SW480 (cell line): ENCODE results near the gene GRM2.

Source experiments
- DNase-seq: peaks from one replicate; pipeline ENCODE4 v3.0.0-alpha.2; 2016; ENCODE audit warnings: low spot score

The GRM2 gene

DNA sequence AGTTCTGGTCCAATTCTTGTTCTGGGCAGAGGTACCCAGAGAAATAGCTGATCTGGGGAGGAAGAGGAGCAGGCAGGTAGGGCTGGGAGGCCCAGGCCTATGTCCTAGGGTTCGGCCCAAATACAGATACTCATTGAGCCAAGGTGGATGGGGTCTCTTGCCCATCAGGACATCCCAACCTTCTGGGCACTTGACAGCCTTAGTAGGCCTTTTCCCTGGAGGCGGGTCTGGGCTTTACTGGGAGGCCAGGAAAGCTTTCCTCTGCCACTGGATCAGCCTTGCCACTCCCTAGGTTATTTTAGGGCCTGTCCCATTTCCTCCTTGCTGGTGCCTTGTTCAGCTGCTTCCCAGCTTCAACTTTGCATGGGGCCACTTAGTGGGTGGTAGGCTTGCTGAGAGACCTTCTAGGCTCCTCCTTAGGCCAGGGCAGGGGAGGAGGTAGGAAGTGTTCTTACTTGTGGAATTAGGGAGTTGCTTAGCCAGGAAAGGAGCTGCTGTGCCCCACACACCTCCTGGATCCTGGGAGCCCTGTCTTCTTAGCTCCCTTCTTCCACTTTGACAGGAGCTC lies 26.1 kb upstream of the GRM2 start:
- DNase-seq, result no peak

- DNase-seq, result peak; percentile 57
Measured at GRCh38 chr3:51681453-51681852, 25.4 kb upstream of the GRM2 start.

GRCh38 chr3:51682079-51682478 lies 24.8 kb upstream of the GRM2 start:
- DNase-seq, result peak; percentile 82

- no peak for DNase-seq
Measured at GRCh38 chr3:51682526-51682925, 24.3 kb upstream of the GRM2 start.

GRCh38 chr3:51683566-51683965 lies 23.3 kb upstream of the GRM2 start:
- no peak for DNase-seq

DNA sequence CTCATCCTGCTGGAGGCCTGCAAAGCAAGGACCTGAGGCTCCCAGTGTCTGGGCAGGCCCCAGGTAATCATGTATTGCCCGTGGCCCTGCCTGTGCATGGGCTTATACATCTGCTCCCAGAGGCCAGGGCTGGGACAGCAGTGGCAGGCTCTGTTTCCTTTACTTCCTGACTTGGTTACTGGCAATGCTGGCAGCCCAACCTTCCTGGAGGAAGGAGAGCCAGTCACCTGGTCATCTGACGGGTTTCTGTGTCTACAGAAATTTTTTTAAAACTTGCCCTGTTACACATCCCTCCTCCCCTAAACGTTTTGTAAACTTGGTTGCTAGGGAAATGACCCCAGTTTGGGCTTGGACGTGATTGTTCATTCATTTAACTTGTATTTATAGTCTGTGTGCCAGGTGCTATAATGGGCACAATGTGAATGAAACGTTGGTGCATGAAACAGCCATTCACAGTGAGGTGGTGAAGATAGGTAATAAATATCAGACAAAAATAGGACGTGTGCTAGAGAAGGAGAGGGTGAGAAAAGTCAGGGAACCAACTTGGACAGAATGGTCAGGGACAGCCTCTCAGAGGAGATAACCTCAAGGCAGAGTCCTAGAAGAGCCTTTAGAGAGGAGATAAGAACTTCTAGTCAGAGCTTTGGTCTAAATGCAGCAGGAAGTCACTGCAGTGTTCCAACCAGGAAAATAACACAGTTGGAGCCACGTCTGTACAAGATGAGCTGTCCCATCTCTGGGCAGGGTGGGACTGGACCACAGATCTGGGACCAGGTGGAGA lies 21.7 kb upstream of the GRM2 start:
- no peak for DNase-seq

- no peak for DNase-seq
Measured at GRCh38 chr3:51686056-51686455, 20.8 kb upstream of the GRM2 start.

DNA sequence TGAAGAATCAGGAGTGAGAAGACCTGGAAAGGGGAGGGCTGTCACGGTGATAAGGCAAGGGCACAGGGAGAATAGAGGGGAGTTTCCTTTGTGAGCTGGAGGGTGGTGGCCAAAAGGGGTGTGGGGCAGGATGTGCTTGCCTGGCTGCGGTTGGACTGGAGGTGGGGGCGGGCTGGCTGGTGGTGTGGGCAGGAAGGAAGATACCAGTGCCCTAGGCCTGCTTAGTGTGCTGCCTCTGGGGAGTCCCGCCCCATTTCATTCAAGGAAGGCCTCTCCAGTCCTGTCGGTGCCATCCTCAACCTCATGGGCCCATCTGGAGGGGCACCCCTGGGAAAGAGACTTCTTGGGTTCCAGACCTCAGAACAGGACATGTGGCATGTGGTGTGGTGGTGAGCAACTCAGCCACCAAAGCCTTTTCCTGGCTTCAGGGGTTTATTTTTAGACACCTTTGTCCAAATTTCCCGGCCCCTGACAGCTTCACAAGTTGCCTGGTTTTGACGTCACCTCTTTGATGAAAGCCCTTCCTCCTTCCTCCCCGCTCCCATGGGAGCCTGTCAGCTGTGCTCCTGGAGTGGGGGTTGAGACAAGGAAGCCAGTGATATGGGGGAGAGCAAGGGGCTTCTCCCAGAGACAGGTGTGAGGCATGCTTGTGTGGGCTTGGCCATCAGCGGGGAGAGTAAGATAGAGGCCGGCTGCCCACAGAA lies 20.2 kb upstream of the GRM2 start:
- peak; percentile 50 for DNase-seq

- no peak for DNase-seq
Measured at GRCh38 chr3:51687431-51688205, 19.2 kb upstream of the GRM2 start.

DNA sequence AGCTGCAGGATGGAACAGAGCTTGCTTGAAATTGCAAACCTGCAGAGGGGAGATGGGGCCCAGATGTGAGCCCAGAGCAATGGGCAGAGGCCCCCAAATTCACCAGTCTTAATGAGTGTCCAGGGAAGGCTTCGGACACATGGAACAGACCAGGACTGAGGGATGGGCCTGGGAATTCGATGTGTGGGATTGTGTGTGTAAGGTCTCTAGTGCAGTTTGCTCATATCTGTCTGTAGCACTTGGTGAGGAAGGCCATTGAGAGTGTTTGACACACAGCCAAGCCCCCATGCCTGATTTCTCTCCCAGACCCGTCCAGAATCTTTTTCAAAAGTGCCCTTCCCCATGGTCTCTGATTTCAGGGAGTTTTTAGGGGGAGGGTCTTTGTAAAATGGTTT lies 18.7 kb upstream of the GRM2 start:
- no peak for DNase-seq

DNA sequence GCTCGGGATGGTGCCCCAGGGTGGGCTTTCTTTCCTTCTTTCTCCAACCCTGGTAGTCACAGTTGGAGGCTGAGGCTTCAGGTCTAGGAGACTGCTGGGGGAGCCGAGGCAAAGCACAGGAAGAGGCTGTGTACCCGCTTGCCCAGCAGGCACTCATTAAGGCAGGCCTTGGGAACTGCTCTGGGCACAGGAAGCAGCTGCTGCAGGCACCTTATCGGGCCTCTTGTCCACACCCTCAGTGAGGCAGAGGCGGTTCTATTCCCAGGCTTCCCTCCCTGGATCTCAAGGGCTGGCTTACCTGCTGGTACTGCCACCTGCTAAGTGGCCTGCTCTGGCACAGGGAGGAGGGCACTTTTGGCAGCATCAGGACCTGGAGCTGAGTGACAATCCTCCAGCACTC lies 15.8 kb upstream of the GRM2 start:
- DNase-seq, result no peak

DNA sequence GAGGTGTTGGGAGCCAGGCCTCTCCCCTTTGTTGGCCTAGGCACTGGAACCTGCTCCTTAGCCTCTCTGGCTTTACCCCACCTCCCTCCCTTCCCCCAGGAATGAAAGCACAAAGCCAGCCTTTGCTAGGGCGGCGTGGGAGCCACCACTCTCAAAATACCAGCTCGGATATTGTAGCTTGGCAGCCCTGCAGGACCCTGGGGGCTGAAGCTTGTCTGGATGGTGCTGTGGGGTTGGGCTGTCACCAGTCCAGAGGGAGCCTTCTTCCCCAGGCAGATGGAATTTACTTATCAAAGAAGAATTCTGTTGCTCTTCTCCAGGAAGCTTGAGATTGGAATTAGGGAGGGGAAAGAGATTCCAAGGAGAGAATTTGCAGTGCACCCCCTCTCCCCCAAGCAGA lies 14.9 kb upstream of the GRM2 start:
- DNase-seq, result no peak

- DNase-seq, result no peak
Measured at GRCh38 chr3:51692980-51693395, 13.9 kb upstream of the GRM2 start.

DNA sequence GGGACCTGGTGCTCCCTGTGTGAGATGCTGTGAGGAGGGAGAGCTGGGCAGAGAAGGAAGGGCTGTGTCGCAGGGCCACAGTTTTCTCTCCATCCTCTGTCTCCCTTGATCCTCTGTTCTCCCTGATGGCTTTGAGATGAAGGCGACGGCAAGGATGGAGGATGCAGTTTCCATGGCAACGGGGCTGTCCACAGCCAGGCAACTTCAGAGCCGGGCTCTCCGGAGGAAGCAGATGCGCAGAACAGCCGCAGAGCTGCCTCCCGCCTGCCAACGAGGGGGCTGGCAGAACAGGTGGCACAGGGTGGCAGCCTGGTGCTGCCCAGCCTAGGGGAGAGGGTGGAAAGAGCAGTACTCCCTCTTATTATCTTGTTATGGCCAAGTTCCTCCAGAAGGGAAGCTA lies 9.9 kb upstream of the GRM2 start:
- DNase-seq, result no peak

DNA sequence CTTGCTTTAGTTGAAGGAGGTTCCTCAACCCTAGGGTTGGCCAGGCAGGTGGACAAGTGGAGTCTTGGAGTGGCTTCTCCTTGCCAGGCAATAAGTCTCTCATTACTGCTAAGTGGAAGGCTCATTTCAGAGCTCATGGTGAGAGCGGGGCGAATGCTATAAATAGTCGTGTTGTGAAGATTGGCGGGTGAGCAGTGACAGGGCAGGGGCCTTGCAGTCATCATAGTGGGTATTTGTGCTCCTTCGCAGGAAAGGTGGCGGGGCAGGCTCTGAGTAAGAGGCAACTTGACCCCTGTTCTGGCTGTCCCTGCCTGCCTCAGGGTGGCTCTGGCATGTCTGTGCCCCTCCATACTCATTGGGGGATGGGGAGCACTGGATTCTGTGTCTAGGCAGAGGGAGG lies 8.7 kb upstream of the GRM2 start:
- no peak for DNase-seq

- no peak for DNase-seq
Measured at GRCh38 chr3:51700403-51700802, 6.5 kb upstream of the GRM2 start.

GRCh38 chr3:51702156-51702555 lies 4.7 kb upstream of the GRM2 start:
- no peak for DNase-seq

DNA sequence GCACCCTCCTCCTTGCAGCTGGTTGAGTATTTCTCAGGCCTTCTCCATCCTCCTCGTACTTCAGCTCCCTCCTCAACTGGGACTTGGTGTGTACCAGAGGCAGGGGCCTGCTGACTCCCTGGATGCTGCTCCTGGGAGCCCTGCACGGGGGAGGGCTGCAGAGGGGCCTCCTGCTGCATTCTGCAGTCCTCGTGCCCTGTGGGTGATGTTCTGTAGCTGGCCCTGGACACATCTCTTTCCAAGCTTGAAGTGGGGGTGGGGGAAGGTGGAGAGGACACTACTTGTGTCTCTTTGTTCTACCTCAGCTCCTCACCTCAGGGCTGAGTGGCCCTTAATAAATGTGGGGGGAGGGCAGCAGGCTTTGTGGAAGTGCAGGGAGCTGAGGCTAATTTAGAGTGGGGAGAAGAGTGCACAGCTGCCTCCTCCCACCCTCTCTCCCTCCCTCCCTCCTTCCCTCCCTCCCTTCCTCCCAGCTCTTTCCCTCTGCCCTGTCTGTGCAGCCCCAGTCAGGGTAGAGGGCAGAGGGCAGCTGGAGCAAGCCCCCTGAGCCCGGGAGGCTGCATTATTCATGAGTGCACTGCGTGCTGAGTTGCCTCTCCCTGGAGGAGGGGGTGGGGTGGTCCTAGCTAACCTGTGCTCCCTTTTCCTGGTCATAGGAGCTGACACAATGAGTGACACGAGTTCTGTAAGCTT lies 3.7 kb upstream of the GRM2 start:
- DNase-seq, result no peak

GRCh38 chr3:51703761-51704510 lies 2.9 kb upstream of the GRM2 start:
- no peak for DNase-seq

- no peak for DNase-seq
Measured at GRCh38 chr3:51704511-51704950, 2.3 kb upstream of the GRM2 start.
